Tibial nerve (tissue), 4 donors: Measurements from ENCODE around the gene PLD2.

ENCODE experiments used
- CTCF ChIP-seq, 5 experiments: fragments of 200-600 bp in 3 of 5; fragments of 450-650 bp in 2 of 5; sonication (generic) in 3 of 5; IDR thresholded peaks; one replicate each; pipeline ENCODE4 v1.5.1; 2016 to 2019; ENCODE audit warnings: antibody characterized with exemption in 5 of 5, mild to moderate bottlenecking in 3 of 5, moderate library complexity in 2 of 5
- EP300 ChIP-seq, 2 donors: sonication (generic); formaldehyde crosslinking; IDR thresholded peaks; one replicate each; pipeline ENCODE4 v1.6.1; 2017; ENCODE audit warnings: antibody characterized with exemption in 2 of 2, mild to moderate bottlenecking in 1 of 2
- POLR2A ChIP-seq, 2 donors: fragments of 450-650 bp; IDR thresholded peaks; one replicate each; pipeline ENCODE4 v1.6.1; 2017; ENCODE audit warnings: antibody characterized with exemption in 2 of 2, mild to moderate bottlenecking in 2 of 2, moderate library complexity in 2 of 2

GRCh38 chr17:4790705-4791088, 16.3 kb upstream of the PLD2 start:
- no peak for TF ChIP-seq CTCF (IDR thresholded peaks at IDR 0.05)
- TF ChIP-seq EP300 (IDR thresholded peaks at IDR 0.05) = no peak
- no peak for TF ChIP-seq POLR2A (IDR thresholded peaks at IDR 0.05)
